Measurements from ENCODE around the gene MYPOP.
A peak's percentile ranks its signal among the peaks of the same experiment; 100 is the strongest.
"Not testable (repeated sequence)": the region's sequence is repeated elsewhere in the genome, so short reads cannot be mapped to it uniquely, and the experiment has no call there.

MYPOP gene

GRCh38 chr19:45872095-45872919, 30.1 kb downstream of the MYPOP start:
- TF ChIP-seq GATA1 (IDR thresholded peaks at IDR 0.05; ENCODE audit: low read depth, low read length) (no peak), POLR2A (IDR thresholded peaks at IDR 0.05; ENCODE audit: low read length) (no peak)
- no peak for DNase-seq

GRCh38 chr19:45870798-45871197, 31.6 kb downstream of the MYPOP start:
- DNase-seq: no peak

GRCh38 chr19:45867241-45867640, 35.2 kb downstream of the MYPOP start:
- not testable (repeated sequence) for DNase-seq

More at GRCh38 chr19:45870798-45871197, 31.6 kb downstream of the MYPOP start:
- no peak for TF ChIP-seq POLR2A (IDR thresholded peaks at IDR 0.05; ENCODE audit: low read length)
- TF ChIP-seq GATA1 (IDR thresholded peaks at IDR 0.05; ENCODE audit: low read depth, low read length): no peak

DNA sequence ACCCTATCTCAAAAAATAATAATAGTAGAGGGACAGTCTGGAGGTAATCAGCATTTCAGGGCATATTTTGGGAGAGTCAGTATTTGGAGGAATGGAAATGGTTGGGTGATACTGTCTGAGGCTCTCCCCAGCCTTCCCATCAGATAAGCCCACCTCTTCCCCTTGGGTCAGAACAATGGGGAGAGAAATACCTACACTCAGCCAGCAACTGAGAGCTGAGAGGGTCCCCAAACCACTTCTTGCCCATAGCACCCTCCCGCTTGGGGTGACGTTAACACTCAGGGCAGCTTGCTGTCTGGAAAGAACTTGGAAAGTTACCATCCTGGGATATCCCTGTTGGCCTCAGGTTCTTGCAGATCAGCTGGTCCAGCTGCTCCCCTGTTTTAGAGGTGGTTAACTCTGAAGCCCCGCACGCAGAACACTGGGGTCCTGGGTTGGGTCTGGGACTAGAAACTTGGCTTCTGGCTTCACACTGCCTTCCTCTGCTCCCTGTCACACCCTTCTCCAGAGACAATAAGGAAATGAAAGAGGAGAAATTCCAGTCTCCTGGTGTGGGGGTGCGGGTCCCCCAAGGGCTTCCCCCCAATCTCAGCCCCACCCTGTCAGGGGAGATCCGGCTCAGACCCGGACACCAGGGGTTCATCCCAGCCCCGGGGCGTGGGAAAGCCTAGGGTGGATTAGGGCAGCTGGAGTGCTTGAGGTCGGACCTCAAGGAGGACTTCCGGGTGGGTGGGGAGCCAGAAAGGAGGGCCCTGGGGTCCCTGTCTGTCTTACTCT, 35.8 kb downstream of the MYPOP start:
- TF ChIP-seq POLR2A (IDR thresholded peaks at IDR 0.05; ENCODE audit: low read length): no peak
- TF ChIP-seq GATA1 (IDR thresholded peaks at IDR 0.05; ENCODE audit: low read depth, low read length): no peak

DNA sequence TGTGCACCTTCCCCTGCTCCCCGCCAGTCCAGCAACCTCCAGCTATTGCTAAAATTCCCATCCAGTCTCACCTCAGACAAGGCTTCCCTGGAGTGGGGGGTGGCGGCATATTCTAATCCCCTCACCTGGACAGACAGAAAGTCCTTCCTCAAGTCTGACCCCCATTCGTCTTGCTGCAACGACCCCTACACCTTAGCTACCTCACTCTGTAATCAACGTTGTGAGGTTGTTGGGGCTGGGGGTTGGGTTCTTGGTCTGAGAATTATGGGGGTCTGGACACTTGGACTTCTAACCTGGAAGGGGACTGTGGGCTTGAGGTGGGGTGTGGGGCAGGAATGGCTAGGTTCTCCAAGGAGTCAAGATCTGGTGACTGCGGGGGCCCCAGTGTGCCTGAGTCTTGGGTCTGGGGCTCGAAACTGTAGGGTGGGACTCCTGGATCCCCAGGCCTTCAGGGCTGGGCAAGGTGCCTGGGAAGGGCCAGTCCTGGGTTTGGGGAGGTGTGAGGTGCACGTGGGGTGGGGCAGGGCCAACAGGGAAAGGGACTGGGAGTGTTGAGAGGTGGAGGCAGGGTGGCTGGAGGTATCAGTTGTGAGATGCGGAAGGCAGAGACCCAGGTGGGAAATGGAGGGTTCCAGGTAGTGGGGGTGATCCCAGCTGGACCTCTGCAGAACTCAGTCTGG, 37.0 kb downstream of the MYPOP start:
- DNase-seq: no peak
- no peak for TF ChIP-seq GATA1 (IDR thresholded peaks at IDR 0.05; ENCODE audit: low read depth, low read length)
- TF ChIP-seq POLR2A (IDR thresholded peaks at IDR 0.05; ENCODE audit: low read length): no peak

More for the DNA sequence above, 35.8 kb downstream of the MYPOP start:
- no peak for DNase-seq

DNA sequence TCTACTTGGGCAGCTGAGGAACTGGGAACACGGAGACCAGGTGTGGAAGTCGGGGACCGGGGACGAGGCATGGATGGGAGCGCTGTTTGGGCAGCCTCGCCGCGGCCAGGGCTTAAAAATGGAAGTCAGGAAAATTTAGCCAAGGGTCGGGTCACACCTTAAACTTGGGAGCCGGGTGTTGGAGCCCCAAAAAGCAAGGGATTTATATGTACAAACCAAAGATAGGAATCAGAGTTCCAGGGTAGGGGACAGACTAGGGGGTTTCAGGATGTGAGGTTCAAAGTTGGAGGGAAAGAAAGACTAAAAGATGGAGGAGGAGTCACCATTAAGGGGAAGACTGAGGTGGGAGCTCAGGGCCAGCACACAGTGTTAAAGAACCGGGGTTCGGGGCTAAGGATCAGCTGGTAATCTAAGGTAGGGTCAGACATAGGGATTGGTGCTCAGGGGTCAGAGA, 37.8 kb downstream of the MYPOP start:
- TF ChIP-seq GATA1 (IDR thresholded peaks at IDR 0.05; ENCODE audit: low read depth, low read length) (no peak), POLR2A (IDR thresholded peaks at IDR 0.05; ENCODE audit: low read length) (no peak)
- no peak for DNase-seq

DNA sequence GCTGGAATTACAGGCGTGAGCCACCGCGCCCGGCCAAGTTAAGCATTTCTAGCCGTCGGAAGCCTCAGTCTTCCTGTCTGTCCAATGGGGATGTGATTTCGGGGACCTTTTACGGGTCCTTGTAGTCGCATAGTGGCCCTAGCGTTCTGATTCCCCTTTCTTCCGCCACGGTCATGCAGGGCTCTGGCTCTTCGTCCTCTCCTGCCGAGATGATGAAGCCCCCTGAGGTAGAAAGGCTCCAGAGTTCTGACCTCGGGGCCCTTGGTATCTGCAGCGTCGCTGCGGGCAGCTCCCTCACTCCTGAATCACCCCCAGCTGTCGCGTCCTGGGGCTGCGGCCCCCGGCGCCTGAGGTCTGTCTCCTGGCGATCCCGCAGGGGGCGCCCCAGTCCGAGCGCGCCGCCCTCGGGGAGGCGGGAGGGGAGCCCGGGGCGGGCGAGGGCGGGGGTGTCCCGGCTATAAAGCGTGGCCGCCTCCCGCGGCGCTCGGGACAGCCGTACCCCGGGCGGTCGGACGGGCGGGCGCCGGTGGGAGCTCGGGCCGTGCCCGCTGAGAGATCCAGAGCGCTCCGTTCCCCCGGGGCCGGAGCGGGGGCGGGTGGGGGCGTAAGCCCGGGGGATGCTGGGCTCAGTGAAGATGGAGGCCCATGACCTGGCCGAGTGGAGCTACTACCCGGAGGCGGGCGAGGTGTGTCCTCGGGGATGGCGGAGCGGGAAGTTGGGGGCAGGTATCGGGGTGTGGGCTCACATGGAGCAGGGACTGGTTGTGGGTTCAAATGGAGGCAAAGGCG, 38.4 kb downstream of the MYPOP start, which contains the start of gene FOXA3:
Gene FOXA3 (plus strand): TSS at position 487 of the 789 bp plus-strand sequence. CDS start 131 bp downstream, at position 618.
- peak; percentile 70 to 73 for DNase-seq
- TF ChIP-seq POLR2A (IDR thresholded peaks at IDR 0.05; ENCODE audit: low read length) (no peak), GATA1 (IDR thresholded peaks at IDR 0.05; ENCODE audit: low read depth, low read length) (no peak)

DNA sequence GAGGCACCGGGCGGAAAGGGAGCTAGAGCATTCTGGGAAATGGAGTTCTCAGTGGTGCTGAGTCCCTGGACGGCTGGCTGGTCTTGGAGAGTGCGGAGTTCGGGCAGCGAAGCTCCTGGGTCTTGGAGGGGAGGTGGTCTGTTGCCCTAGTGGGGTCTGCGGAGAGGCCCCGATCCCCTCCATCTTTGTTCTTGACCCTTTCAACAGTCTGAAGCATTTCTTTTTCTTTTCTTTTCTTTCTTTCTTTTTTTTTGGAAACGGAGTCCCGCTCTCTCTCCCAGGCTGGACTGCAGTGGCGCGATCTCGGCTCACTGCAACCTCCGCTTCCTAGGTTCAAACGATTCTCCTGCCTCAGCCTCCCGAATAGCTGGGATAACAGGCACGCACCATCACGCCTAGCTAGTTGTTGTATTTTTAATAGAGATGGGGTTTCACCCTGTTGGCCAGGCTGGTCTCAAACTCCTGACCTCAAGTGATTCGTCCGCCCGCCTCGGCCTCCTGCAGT, 39.0 kb downstream of the MYPOP start:
- TF ChIP-seq POLR2A (IDR thresholded peaks at IDR 0.05; ENCODE audit: low read length) (no peak), GATA1 (IDR thresholded peaks at IDR 0.05; ENCODE audit: low read depth, low read length) (no peak)
- no peak for DNase-seq

GRCh38 chr19:45862564-45863334, 39.7 kb downstream of the MYPOP start, which contains the start of gene SYMPK:
TSS of gene SYMPK (minus strand) at chr19:45863147. CDS start at chr19:45854495, 8,652 bp downstream.
- no peak for TF ChIP-seq GATA1 (IDR thresholded peaks at IDR 0.05; ENCODE audit: low read depth, low read length)
- peak; percentile 69 for TF ChIP-seq POLR2A (IDR thresholded peaks at IDR 0.05; ENCODE audit: low read length)

DNA sequence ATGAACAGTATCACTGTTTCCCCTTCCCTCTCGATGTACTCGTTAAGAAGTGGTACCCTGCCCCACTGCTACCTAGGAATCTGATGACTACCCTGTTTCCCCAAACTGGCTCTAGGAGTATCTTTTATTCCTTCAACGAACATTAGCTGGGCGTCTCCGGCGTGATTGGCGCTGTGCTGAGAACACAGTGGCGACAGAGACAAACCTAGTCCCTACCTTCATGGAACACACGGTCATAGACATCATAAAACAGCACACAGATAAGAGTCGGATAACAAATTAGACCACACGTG, 40.2 kb downstream of the MYPOP start:
- TF ChIP-seq GATA1 (IDR thresholded peaks at IDR 0.05; ENCODE audit: low read depth, low read length) (no peak), POLR2A (IDR thresholded peaks at IDR 0.05; ENCODE audit: low read length) (no peak)
- DNase-seq: no peak

More at GRCh38 chr19:45862564-45863334, 39.7 kb downstream of the MYPOP start, which contains the start of gene SYMPK:
- peak; percentile 99 for DNase-seq

GRCh38 chr19:45860359-45861259, 41.8 kb downstream of the MYPOP start:
- TF ChIP-seq POLR2A (IDR thresholded peaks at IDR 0.05; ENCODE audit: low read length): no peak
- no peak for TF ChIP-seq GATA1 (IDR thresholded peaks at IDR 0.05; ENCODE audit: low read depth, low read length)

More at GRCh38 chr19:45860359-45861259, 41.8 kb downstream of the MYPOP start:
- DNase-seq: no peak

Measured in erythroblast (primary cell).